GM18868 (cell line): ENCODE results near the gene FRAT1.
A peak's percentile ranks its signal among the peaks of the same experiment; 100 is the strongest.
"Not testable (repeated sequence)": the region's sequence is repeated elsewhere in the genome, so short reads cannot be mapped to it uniquely, and the experiment has no call there.

Experiments
- ATAC-seq: cut with Tn5 transposase; IDR thresholded peaks from one replicate; pipeline ENCODE4 v1.9.1; 2021; ENCODE audit warnings: mild to moderate bottlenecking, moderate library complexity; ENCODE audit not compliant: unreplicated experiment

FRAT1 gene, protein sequence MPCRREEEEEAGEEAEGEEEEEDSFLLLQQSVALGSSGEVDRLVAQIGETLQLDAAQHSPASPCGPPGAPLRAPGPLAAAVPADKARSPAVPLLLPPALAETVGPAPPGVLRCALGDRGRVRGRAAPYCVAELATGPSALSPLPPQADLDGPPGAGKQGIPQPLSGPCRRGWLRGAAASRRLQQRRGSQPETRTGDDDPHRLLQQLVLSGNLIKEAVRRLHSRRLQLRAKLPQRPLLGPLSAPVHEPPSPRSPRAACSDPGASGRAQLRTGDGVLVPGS

DNA sequence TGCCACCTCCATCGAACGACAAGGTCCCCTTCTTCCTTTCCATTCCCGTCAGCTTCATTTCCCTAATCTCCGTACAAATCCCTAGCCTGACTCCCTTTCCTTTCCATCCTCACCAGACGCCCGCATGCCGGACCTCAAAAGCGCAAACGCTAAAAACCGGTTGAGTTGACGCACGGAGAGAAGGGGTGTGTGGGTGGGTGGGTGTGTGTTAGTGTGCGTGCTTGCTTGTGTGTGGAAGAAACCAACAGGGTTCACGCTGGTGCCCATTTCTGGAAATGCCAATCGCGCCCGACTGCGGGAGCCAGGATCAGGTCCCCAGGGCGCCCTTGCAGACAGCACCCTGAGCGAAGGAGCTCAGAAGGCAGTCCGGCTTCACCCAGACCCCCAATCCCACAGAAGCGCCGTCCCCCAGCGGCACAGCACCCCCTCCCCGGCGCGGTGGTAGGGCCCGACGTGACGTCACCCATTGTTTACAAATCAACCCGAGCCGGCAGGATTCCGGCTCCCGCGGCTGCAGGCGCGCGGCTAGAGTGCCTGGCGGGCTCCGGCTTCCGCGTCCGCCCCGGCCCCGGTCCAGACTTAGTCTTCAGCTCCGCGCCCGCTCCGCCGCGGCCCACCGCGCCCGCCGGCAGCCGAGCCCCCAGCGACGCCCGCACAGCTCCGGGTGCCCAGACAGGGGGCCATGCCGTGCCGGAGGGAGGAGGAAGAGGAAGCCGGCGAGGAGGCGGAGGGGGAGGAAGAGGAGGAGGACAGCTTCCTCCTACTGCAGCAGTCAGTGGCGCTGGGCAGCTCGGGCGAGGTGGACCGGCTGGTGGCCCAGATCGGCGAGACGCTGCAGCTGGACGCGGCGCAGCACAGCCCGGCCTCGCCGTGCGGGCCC lies at the start of gene FRAT1:
FRAT1 (plus strand) TSS at position 500 of the 880 bp plus-strand sequence; CDS start at position 683, 183 bp downstream.
- peak; percentile 81 for ATAC-seq

DNA sequence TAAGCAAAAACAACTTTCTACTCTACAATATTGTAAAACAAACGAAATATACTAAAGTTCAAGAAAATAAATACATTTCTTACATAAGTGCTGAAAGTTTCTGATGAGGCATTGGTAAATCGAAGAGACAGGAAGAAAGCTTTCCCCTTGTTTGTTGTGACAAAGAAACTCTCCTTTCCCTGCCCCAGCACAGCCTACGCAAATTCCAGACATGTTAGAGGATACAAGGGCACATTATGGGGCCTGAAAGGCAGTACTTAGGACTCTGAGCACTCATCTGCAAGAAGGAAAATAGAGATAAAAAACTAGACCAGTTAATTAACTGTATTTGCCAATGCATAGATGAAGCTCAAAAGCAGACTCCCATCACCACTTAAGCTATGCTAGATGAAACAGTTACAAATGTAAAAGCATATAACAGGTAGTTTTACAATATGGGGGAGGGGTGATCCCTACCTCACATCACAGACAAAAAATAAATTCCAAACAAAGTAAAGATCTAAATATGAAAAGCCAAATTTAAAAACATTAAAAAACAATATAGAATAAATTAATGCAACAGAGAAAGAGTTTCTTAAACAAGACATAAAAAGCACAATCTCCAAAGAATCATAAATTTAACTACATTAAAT lies 48.4 kb upstream of the FRAT1 start:
- no peak for ATAC-seq

GRCh38 chr10:97273700-97274099 lies 45.4 kb upstream of the FRAT1 start:
- ATAC-seq = no peak

DNA sequence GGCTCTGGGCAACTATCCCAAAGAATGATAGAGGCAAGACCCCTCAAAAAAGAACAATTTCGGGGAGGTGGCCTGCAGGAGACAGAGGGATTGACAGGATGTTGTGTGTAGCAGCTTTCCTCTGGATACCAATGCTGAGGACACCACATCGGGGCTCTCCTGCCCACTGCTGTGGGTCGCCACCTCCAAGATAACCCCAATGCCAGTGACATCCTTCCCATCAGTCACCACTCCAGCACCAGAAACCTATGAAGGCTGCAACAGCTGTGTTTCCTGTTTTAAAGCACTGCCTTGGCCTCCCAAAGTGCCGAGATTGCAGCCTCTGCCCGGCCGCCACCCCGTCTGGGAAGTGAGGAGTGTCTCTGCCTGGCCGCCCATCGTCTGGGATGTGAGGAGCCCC lies 44.2 kb upstream of the FRAT1 start:
- ATAC-seq = no peak

GRCh38 chr10:97277551-97277950 lies 41.5 kb upstream of the FRAT1 start:
- ATAC-seq = no peak

GRCh38 chr10:97278491-97278989 lies 40.5 kb upstream of the FRAT1 start:
- ATAC-seq = no peak

DNA sequence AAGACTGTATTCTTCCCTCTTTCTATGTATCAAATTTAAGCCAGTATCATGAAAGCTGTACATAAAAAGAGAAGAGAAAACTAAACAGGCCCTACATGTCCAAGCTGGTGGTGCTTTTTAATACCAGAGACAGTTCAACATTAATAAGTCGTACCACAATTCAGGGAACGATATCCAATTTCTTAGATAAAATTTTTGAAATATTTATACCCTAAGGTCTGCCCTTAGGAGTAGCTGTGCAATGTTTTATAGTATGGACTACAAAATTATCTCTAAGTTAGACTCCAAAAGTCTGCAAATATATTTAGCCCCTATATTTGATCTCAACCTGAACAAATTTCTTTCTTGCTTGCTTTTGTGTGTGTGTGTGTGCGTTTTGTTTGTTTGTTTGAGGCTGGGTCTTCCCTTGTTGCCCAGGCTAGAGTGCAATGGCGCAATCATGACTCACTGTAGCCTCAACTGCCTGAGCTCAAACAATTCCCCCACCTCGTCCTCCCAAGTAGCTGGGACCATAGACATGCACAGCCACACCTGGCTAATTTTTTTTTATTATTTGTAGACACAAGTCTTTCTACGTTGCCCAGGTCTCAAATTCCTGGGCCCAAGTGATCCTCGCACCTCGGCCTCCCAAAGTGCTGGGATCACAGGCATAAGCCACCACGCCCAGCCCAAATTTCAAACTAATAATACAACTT lies 39.8 kb upstream of the FRAT1 start:
- no peak for ATAC-seq

- no peak for ATAC-seq
These were observed 38.3 kb upstream of the FRAT1 start for GRCh38 chr10:97280783-97281182.

DNA sequence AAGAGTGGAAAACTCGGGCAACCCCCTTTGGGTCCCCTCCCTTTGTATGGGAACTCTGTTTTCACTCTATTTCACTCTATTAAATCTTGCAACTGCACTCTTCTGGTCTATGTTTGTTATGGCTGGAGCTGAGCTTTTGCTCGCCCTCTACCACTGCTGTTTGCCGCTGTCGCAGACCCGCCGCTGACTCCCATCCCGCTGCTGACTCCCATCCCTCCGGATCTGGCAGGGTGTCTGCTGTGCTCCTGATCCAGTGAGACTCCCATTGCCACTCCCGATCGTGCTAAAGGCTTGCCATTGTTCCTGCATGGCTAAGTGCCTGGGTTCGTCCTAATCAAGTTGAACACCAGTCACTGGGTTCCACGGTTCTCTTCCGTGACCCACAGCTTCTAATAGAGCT lies 29.0 kb upstream of the FRAT1 start:
- not testable (repeated sequence) for ATAC-seq

GRCh38 chr10:97290576-97291356 lies 28.3 kb upstream of the FRAT1 start:
- not testable (repeated sequence) for ATAC-seq

DNA sequence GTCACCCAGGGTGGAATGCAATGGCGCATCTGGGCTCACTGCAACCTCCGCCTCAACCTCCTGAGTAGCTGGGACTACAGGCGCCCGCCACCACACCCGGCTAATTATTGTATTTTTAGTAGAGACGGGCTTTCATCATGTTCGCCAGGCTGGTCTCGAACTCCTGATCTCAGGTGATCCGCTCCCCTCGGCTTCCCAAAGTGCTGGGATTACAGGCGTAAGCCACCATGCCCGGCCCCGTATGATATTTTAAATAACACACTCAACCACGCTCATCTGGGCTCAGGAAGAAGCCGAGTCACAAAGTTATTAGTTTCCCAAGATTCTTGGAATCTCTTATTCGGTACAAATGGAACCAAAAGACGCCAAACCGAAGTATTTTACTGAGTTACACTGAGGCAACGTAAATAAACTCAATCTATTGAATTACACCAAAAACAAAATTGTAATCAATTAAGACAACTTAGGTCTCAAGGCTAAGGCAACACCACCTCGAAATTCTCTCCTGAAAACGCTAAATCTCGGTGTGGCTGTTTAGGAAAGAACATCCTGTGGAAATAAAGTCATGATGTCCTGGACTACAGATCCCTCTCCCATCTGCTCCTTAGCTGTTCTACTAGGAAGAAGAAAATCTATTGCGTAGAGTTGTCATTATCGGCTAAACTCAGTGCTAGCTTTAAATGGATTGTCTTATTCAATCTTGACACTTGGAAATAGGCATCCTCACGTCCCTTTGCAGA lies 27.5 kb upstream of the FRAT1 start:
- ATAC-seq = no peak

- ATAC-seq = peak; percentile 97
These were observed 26.8 kb upstream of the FRAT1 start, which contains the start of gene ARHGAP19 for GRCh38 chr10:97292097-97292861. Gene ARHGAP19 (minus strand): TSS chr10:97292637. CDS start chr10:97292627, 10 bp downstream.

DNA sequence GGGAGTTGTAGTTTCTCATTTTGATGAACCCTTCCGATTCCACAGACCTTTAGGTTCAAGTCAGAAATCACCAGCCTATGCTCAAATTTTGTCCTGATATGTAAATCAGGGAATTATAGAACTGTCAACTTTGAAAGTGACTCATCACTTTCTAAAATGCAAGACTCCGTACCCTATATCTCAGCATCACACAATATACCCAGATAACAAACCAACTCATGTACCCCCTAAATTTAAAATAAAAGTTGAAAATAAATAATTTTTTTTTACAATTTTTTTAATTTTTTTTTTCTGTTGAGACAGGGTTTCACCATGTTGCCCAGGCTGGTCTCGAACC lies 26.2 kb upstream of the FRAT1 start:
- ATAC-seq = no peak

GRCh38 chr10:97297556-97298222 lies 21.4 kb upstream of the FRAT1 start:
- no peak for ATAC-seq

DNA sequence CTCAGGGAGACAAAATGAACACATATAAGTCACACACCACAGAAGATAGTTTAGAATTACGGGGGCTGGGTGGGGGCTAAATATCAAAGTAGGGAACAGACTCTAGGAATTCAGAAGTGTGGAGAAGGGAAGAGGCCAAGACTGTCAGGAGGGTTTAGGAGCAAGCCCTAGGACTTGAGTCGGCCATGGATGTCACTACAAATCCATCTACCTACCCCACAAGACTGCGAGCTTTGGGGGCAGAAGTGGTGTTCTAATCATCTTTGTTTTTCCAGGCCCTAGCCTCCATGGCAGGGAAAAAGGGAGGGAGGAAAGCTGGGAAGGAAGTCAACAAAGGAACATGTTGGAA lies 20.9 kb upstream of the FRAT1 start:
- no peak for ATAC-seq

GRCh38 chr10:97300980-97301379 lies 18.1 kb upstream of the FRAT1 start:
- ATAC-seq = no peak

- no peak for ATAC-seq
These were observed 16.8 kb upstream of the FRAT1 start for GRCh38 chr10:97302088-97302791.

- no peak for ATAC-seq
These were observed 11.6 kb upstream of the FRAT1 start for GRCh38 chr10:97307441-97307840.
